Breast epithelium (tissue), 4 donors: ENCODE results near the gene KDM4B. TPM values are rescaled to one million over a fixed set of nuclear protein-coding genes. Genes with fewer than 3 reads are reported as not detected.

Experiments
- DNase-seq, 2 donors: peaks; one replicate each; pipeline ENCODE4 v3.0.0-alpha.2; 2019; ENCODE audit warnings: low spot score in 2 of 2
- H3K27ac ChIP-seq, 2 donors: fragments of 200-600 bp; sonication (generic) in 1 of 2; one replicate each; pipeline ENCODE4 v1.5.1; 2016 to 2019; ENCODE audit warnings: mild to moderate bottlenecking in 1 of 2
- H3K27me3 ChIP-seq, 2 donors: fragments of 200-600 bp; sonication (generic) in 1 of 2; one replicate each; pipeline versions ENCODE4 v1.5.1 to v1.6.0; 2017 to 2019; ENCODE audit warnings: control low read depth in 1 of 2, mild to moderate bottlenecking in 1 of 2
- H3K36me3 ChIP-seq: fragments of 200-600 bp; one replicate; pipeline ENCODE4 v1.5.1; 2019
- H3K4me1 ChIP-seq, 2 donors: fragments of 200-600 bp; sonication (generic); one replicate each; pipeline ENCODE4 v1.5.1; 2016 to 2019; ENCODE audit warnings: control low read depth in 1 of 2
- H3K4me3 ChIP-seq, 3 donors: fragments of 200-600 bp; sonication (generic); 1 replicate in 2 of 3; 2 replicates in 1 of 3; pipeline ENCODE4 v1.5.1; 2016 to 2019; ENCODE audit warnings: mild to moderate bottlenecking in 3 of 3, moderate library complexity in 2 of 3
- H3K9me3 ChIP-seq, 2 donors: fragments of 200-600 bp; sonication (generic) in 1 of 2; one replicate each; pipeline ENCODE4 v1.5.1; 2016 to 2019; ENCODE audit warnings: control low read depth in 1 of 2
- CTCF ChIP-seq, 3 donors: fragments of 450-650 bp; IDR thresholded peaks; one replicate each; pipeline ENCODE4 v1.5.1; 2016 to 2017; ENCODE audit warnings: antibody characterized with exemption in 3 of 3, mild to moderate bottlenecking in 3 of 3, moderate library complexity in 3 of 3
- POLR2A ChIP-seq: fragments of 450-650 bp; IDR thresholded peaks from one replicate; pipeline ENCODE4 v1.6.1; 2016; ENCODE audit warnings: antibody characterized with exemption, mild to moderate bottlenecking, moderate library complexity
- POLR2AphosphoS5 ChIP-seq, 3 donors: sonication (generic); formaldehyde crosslinking; IDR thresholded peaks; one replicate each; pipeline ENCODE4 v1.6.1; 2017; ENCODE audit warnings: antibody characterized with exemption in 3 of 3
- intact Hi-C: fragments of 100-400 bp; cut with DNase I; formaldehyde crosslinking; loops from one replicate; pipeline ENCODE4 v1.15.1; 2023; ENCODE audit warnings: low total_unique reads
- total RNA-seq, 3 donors: library from RNA; depleted of rRNA; stranded (reverse); fragments of >200 nt; gene quantifications; one replicate each; pipeline ENCODE4 v1.1.0, GENCODE V29; 2016

KDM4B gene
- total RNA-seq, 3 donors from 2014 or later: 25.0 to 55.3 (median 40.3) TPM

GRCh38 chr19:5048727-5049553 is 80.0 kb downstream of the KDM4B start:
- no peak for DNase-seq
- no peaks in the 10 kb centered on the region for H3K36me3 ChIP-seq
- H3K27me3 ChIP-seq: no peaks in the 10 kb centered on the region
- intact Hi-C loops: no loop called here
- H3K4me1 ChIP-seq: peaks cover 13 to 28% of the 10 kb centered on the region in 2 donors
- TF ChIP-seq CTCF (IDR thresholded peaks at IDR 0.05) (no peak), POLR2A (no peak), POLR2AphosphoS5 (IDR thresholded peaks at IDR 0.05) (no peak)
- peak overlapping the region; percentile 11 to 56 (median 12) for H3K4me3 ChIP-seq
- peak overlapping the region in 1 of 2 donors; percentile 29 for H3K27ac ChIP-seq
- H3K9me3 ChIP-seq: no peaks in the 10 kb centered on the region

- no peaks in the 10 kb centered on the region for H3K36me3 ChIP-seq
Measured at GRCh38 chr19:5049561-5049960, 80.6 kb downstream of the KDM4B start.

GRCh38 chr19:5050067-5050656 is 81.2 kb downstream of the KDM4B start:
- Histone ChIP-seq H3K27ac (no peak overlapping the region), H3K4me3 (no peak overlapping the region), H3K9me3 (no peaks in the 10 kb centered on the region), H3K36me3 (no peaks in the 10 kb centered on the region), H3K27me3 (no peaks in the 10 kb centered on the region), H3K4me1 (peaks cover 13 to 28% of the 10 kb centered on the region in 2 donors)
- no peak for DNase-seq
- TF ChIP-seq POLR2A (no peak), POLR2AphosphoS5 (IDR thresholded peaks at IDR 0.05) (no peak), CTCF (IDR thresholded peaks at IDR 0.05) (no peak)
- intact Hi-C loops: no loop called here

More at GRCh38 chr19:5049561-5049960, 80.6 kb downstream of the KDM4B start:
- no peak overlapping the region for H3K27ac ChIP-seq
- TF ChIP-seq POLR2A (no peak), CTCF (IDR thresholded peaks at IDR 0.05) (no peak), POLR2AphosphoS5 (IDR thresholded peaks at IDR 0.05) (no peak)
- intact Hi-C loops: no loop called here
- H3K4me1 ChIP-seq: peaks cover 13 to 28% of the 10 kb centered on the region in 2 donors
- no peaks in the 10 kb centered on the region for H3K27me3 ChIP-seq
- H3K4me3 ChIP-seq: no peak overlapping the region
- no peak for DNase-seq
- H3K9me3 ChIP-seq: no peaks in the 10 kb centered on the region

GRCh38 chr19:5050905-5051304 is 82.0 kb downstream of the KDM4B start:
- no peak overlapping the region for H3K27ac ChIP-seq
- H3K36me3 ChIP-seq: no peaks in the 10 kb centered on the region
- TF ChIP-seq POLR2A (no peak), POLR2AphosphoS5 (IDR thresholded peaks at IDR 0.05) (no peak), CTCF (IDR thresholded peaks at IDR 0.05) (no peak)
- no peak for DNase-seq
- H3K4me1 ChIP-seq: peaks cover 13 to 28% of the 10 kb centered on the region in 2 donors
- H3K9me3 ChIP-seq: no peaks in the 10 kb centered on the region
- intact Hi-C loops: no loop called here
- no peaks in the 10 kb centered on the region for H3K27me3 ChIP-seq
- no peak overlapping the region for H3K4me3 ChIP-seq

GRCh38 chr19:5051619-5052018 is 82.7 kb downstream of the KDM4B start:
- peaks cover 13 to 23% of the 10 kb centered on the region in 2 donors for H3K4me1 ChIP-seq
- no peaks in the 10 kb centered on the region for H3K27me3 ChIP-seq
- H3K4me3 ChIP-seq: no peak overlapping the region
- no peak for TF ChIP-seq CTCF (IDR thresholded peaks at IDR 0.05)
- TF ChIP-seq POLR2AphosphoS5 (IDR thresholded peaks at IDR 0.05): no peak
- TF ChIP-seq POLR2A: no peak
- no peak for DNase-seq
- H3K27ac ChIP-seq: no peak overlapping the region
- H3K9me3 ChIP-seq: no peaks in the 10 kb centered on the region
- intact Hi-C loops: no loop called here
- no peaks in the 10 kb centered on the region for H3K36me3 ChIP-seq
